HG02884 (cell line): ENCODE measurements around the gene KRT83.
"Not testable (repeated sequence)": the region's sequence is repeated elsewhere in the genome, so short reads cannot be mapped to it uniquely, and the experiment has no call there.

Source experiments
- ATAC-seq: cut with Tn5 transposase; IDR thresholded peaks from one replicate; pipeline ENCODE4 v1.9.1; 2021; ENCODE audit warnings: mild to moderate bottlenecking, moderate library complexity; ENCODE audit not compliant: unreplicated experiment

Gene KRT83

GRCh38 chr12:52334185-52334584 is 13.0 kb upstream of the KRT83 start:
- no peak for ATAC-seq

DNA sequence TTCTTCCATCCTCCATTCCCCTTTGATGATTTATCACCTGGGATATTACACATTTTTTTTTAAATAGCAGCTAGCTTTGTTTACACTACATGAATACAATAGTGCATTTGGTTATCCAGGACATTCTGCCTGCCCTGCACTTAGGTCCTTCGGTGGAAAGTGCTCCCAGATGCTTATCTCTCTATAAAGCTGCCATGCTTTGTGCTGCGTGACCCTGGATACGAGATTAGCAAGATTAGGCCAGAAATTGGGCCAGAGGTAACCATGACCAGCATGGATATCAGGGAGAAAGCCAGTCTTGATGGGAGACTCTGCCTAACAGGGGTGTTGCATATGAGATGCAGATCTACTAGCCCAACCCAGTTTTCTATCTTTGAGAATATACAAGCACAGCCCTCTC is 12.1 kb upstream of the KRT83 start:
- no peak for ATAC-seq

DNA sequence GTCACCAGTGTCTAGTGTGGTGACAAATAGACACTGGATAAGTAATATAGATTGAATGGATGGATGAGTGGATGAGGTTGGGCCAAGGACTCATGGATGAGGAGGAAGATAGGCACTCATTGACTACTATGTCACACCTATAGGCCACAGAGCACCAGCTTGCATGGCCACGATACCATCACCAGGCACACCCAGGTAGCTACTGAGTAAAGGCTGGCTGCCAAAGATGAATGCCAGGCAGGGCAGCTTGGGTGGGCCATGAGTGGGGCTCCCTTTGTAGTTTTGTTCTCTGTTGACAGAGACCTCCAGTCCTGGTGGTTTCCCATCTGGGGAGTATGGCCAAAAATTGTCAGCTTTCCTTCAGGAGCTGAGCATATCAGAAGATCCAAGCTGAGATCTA is 11.2 kb upstream of the KRT83 start:
- no peak for ATAC-seq

- no peak for ATAC-seq
Observed at GRCh38 chr12:52331833-52332232, 10.6 kb upstream of the KRT83 start.

GRCh38 chr12:52331039-52331438 is 9.8 kb upstream of the KRT83 start:
- ATAC-seq = no peak

- ATAC-seq = no peak
Observed at GRCh38 chr12:52327830-52328500, 6.8 kb upstream of the KRT83 start.

GRCh38 chr12:52327052-52327829 is 6.0 kb upstream of the KRT83 start:
- peak; percentile 87 for ATAC-seq

DNA sequence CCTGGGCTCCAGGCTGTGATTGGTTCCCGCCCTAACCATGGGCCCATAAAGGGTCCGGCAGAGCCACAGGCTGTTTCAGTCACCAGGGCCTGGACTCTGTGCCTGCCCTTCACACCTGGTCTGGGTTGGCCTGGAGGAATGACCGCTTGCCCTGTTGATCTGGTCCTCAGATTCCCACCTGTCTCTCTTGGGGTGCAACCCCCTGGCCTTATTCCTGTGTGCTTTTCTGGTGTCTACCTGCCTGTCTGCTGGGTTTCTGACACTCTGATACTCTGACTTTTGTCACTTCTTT is 2.9 kb upstream of the KRT83 start:
- ATAC-seq = no peak

DNA sequence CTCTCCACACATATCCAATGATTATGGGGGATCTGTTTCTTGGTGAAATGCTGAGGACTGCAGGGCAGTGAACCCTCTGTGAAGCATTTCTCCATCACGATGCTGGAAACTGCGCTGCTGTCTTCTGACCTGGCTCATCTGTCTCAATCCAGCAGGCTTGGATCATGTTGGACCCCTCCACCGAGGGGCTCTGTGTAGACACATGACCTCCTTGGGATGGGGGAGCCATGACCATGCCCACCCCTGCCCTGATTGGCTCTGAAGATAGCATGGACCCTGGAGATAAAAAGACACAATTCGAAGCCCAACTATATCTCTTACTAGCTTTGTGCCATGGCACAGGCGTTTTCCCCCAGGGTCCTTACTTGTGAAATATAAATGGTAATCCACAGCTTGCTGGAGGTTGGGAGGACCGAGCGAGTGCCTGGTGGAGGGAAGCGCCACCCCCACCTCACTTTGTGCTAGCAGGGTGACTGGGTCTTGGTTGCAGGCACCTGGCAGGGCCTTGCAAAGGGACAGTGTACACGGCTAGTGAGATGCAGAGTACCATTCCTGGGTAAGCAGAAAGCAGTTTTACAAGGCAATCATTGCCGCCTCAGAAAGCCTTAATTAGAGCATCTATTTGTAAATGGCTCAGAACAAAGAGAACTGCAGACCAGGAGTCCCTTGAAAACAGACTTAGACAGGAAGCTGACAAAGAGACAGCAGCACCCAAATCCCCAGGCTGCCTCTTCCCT is 2.4 kb upstream of the KRT83 start:
- no peak for ATAC-seq

DNA sequence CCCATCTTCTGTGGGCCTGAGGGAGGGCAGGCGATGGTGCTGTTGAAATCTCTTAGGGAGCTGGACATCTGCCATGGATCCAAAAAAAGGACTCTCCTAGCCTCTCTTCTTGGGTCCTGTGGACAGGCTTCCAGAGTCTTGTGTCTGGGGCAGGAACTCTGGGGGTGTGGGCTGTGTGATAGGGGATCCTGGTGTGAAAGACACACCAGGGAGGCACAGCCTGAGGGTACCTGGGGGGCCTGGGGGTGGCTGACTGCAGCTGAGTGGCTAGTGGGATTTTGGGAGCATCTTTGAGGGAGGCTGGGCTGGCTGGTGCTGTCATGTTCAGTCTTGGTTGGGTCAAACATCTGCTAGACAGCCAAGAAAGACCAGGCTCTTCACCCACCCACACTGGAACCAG is 1.8 kb upstream of the KRT83 start:
- no peak for ATAC-seq

- no peak for ATAC-seq
Observed at GRCh38 chr12:52322069-52322468, 871 bp upstream of the KRT83 start.

- no peak for ATAC-seq
Observed at GRCh38 chr12:52321418-52321817, 220 bp upstream of the KRT83 start.

- ATAC-seq = no peak
Observed at GRCh38 chr12:52319097-52319496, 2.1 kb downstream of the KRT83 start.

GRCh38 chr12:52318241-52318990 is 2.8 kb downstream of the KRT83 start:
- no peak for ATAC-seq

DNA sequence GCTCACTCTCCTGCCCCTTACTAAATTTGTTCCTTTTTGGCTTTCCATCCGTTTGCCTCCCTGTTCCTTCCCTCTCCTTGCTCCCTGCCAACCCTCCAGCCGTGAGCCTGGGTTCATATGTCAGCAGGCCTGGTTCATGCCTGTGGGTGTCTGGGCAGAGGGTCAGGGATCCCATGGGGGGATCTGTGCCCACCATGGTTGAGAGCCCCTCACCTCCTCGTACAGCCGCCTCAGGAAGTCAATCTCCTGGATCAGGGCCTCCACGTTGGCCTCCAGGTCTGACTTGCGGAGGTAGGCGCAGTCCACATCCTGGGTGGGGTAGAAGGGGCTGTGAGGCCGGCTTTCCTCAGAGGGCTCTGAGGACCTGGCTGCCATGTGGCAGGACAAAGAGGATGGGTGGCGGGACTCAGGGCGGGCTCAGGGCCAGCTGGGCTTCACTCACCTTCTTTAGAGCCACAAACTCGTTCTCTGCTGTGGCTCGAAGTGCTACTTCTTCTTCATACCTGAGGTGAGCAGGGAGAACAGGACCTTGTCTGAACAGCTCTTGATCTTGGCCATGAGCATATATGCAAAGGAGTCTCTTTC is 3.6 kb downstream of the KRT83 start:
- ATAC-seq = no peak

GRCh38 chr12:52316701-52317100 is 4.5 kb downstream of the KRT83 start:
- no peak for ATAC-seq

DNA sequence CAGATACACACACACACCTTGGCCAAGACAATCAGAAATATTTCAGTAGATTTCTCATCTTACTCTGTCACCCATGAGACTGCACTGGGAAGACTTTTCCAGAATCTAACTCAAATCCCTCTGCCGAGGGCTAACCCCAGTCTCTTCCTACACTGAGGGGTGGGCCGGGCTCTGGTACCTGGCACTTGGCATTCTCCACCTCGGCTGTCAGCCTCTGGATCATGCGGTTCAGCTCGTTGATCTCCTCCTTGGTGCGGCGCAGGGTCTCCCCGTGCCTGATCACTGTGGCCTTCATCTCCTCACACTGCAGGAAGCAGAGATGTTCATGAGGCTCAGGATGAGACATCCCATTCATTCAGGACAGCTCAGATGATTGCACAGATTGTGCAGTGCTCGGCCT is 4.9 kb downstream of the KRT83 start:
- ATAC-seq = no peak

GRCh38 chr12:52315721-52316120 is 5.5 kb downstream of the KRT83 start:
- ATAC-seq = not testable (repeated sequence)

GRCh38 chr12:52314511-52314910 is 6.7 kb downstream of the KRT83 start:
- ATAC-seq = no peak

- no peak for ATAC-seq
Observed at GRCh38 chr12:52313926-52314325, 7.3 kb downstream of the KRT83 start.

DNA sequence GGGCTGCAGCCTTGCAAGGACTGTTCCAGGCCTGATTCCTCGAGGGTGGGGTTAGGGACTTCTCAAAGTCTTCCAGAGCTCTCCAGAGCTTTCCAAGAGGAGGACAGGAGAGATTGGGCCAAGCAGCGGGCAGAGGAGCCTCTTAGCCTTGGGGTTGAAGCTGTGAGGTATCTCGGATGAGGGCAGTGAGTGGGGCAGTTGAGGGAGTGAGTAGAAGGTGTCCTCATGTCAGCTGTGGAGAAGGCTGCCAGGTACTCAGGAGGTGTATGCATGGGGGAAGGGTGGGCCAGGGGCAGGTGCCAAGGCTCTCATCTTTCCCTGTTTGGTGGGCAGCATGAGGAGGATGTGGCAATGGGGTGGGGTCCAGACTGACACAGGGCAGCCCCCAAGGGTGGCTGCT is 7.7 kb downstream of the KRT83 start:
- ATAC-seq = no peak
